Measurements from ENCODE around the gene CNBD2.
A peak's percentile ranks its signal among the peaks of the same experiment; 100 is the strongest.

The CNBD2 gene

DNA sequence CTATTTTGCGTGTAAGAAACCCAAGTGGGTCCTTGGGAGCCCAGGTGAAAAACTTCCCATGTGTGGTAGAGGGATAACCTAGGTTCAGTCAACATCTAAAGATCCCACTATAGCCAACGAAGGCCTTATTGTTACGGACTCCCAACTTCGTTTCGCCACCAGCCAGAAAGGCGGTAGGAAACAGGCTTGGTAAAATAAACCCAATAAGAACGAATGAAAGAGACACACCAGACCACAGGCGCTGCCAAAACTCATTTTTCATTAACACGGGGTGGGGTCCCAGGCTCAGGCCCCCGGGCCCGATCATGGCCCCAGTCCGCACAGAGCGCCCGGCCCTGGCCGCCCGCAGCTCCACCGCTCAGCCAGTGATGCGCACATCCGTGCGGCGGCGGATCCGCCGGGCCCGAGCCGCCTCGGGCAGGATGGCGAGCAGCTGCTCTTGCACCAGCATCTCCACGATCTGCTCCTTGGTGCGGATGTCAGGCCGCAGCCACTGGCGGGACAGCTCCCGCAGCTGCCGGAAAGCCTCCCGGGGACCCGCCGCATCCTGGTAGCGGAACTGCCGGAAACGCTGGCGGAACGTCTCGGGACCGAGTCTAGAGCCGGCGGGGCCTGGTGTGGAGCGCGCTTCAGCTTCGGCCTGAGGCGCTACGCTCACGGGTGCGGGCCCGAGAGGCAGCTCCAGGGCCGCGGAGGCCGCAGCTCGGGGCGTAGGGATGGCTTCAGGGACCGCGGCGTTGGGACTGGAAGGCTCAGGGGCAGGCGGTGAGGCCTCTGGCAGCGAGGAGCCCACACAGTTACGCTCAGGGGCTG, 14.8 kb upstream of the CNBD2 start (continued):
- TF ChIP-seq, protein P1, sequence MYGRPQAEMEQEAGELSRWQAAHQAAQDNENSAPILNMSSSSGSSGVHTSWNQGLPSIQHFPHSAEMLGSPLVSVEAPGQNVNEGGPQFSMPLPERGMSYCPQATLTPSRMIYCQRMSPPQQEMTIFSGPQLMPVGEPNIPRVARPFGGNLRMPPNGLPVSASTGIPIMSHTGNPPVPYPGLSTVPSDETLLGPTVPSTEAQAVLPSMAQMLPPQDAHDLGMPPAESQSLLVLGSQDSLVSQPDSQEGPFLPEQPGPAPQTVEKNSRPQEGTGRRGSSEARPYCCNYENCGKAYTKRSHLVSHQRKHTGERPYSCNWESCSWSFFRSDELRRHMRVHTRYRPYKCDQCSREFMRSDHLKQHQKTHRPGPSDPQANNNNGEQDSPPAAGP (tag by site-specific recombination; IDR thresholded peaks at IDR 0.05): no peak
- TF ChIP-seq ZFP37 (tag by site-specific recombination; IDR thresholded peaks at IDR 0.05): peak; percentile 47
- no peak for TF ChIP-seq ZNF544 (tag by site-specific recombination; IDR thresholded peaks at IDR 0.05)
- TF ChIP-seq, protein P2, sequence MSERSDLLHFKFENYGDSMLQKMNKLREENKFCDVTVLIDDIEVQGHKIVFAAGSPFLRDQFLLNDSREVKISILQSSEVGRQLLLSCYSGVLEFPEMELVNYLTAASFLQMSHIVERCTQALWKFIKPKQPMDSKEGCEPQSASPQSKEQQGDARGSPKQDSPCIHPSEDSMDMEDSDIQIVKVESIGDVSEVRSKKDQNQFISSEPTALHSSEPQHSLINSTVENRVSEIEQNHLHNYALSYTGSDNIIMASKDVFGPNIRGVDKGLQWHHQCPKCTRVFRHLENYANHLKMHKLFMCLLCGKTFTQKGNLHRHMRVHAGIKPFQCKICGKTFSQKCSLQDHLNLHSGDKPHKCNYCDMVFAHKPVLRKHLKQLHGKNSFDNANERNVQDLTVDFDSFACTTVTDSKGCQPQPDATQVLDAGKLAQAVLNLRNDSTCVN (tag by site-specific recombination; optimal IDR thresholded peaks at IDR 0.05): peak; percentile 97
- no peak for TF ChIP-seq YY2 (tag by site-specific recombination; IDR thresholded peaks at IDR 0.05)
- TF ChIP-seq ZNF274 (IDR thresholded peaks at IDR 0.05; ENCODE audit: low read length): no peak
- TF ChIP-seq ZNF274 (tag by site-specific recombination; IDR thresholded peaks at IDR 0.05; ENCODE audit: borderline replicate concordance): no peak
- no peak for TF ChIP-seq ZNF704 (tag by site-specific recombination; IDR thresholded peaks at IDR 0.05)
- no peak for TF ChIP-seq KLF16 (tag by site-specific recombination; IDR thresholded peaks at IDR 0.05)
- TF ChIP-seq ZNF112 (tag by site-specific recombination; IDR thresholded peaks at IDR 0.05): no peak
- TF ChIP-seq, protein P3, sequence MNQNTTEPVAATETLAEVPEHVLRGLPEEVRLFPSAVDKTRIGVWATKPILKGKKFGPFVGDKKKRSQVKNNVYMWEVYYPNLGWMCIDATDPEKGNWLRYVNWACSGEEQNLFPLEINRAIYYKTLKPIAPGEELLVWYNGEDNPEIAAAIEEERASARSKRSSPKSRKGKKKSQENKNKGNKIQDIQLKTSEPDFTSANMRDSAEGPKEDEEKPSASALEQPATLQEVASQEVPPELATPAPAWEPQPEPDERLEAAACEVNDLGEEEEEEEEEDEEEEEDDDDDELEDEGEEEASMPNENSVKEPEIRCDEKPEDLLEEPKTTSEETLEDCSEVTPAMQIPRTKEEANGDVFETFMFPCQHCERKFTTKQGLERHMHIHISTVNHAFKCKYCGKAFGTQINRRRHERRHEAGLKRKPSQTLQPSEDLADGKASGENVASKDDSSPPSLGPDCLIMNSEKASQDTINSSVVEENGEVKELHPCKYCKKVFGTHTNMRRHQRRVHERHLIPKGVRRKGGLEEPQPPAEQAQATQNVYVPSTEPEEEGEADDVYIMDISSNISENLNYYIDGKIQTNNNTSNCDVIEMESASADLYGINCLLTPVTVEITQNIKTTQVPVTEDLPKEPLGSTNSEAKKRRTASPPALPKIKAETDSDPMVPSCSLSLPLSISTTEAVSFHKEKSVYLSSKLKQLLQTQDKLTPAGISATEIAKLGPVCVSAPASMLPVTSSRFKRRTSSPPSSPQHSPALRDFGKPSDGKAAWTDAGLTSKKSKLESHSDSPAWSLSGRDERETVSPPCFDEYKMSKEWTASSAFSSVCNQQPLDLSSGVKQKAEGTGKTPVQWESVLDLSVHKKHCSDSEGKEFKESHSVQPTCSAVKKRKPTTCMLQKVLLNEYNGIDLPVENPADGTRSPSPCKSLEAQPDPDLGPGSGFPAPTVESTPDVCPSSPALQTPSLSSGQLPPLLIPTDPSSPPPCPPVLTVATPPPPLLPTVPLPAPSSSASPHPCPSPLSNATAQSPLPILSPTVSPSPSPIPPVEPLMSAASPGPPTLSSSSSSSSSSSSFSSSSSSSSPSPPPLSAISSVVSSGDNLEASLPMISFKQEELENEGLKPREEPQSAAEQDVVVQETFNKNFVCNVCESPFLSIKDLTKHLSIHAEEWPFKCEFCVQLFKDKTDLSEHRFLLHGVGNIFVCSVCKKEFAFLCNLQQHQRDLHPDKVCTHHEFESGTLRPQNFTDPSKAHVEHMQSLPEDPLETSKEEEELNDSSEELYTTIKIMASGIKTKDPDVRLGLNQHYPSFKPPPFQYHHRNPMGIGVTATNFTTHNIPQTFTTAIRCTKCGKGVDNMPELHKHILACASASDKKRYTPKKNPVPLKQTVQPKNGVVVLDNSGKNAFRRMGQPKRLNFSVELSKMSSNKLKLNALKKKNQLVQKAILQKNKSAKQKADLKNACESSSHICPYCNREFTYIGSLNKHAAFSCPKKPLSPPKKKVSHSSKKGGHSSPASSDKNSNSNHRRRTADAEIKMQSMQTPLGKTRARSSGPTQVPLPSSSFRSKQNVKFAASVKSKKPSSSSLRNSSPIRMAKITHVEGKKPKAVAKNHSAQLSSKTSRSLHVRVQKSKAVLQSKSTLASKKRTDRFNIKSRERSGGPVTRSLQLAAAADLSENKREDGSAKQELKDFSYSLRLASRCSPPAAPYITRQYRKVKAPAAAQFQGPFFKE (tag by site-specific recombination; IDR thresholded peaks at IDR 0.05; ENCODE audit: borderline replicate concordance): no peak
- TF ChIP-seq, protein P4, sequence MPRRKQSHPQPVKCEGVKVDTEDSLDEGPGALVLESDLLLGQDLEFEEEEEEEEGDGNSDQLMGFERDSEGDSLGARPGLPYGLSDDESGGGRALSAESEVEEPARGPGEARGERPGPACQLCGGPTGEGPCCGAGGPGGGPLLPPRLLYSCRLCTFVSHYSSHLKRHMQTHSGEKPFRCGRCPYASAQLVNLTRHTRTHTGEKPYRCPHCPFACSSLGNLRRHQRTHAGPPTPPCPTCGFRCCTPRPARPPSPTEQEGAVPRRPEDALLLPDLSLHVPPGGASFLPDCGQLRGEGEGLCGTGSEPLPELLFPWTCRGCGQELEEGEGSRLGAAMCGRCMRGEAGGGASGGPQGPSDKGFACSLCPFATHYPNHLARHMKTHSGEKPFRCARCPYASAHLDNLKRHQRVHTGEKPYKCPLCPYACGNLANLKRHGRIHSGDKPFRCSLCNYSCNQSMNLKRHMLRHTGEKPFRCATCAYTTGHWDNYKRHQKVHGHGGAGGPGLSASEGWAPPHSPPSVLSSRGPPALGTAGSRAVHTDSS (tag by site-specific recombination; IDR thresholded peaks at IDR 0.05): no peak
- TF ChIP-seq ZNF37A (tag by site-specific recombination; IDR thresholded peaks at IDR 0.05): no peak
- TF ChIP-seq MYNN (tag by site-specific recombination; IDR thresholded peaks at IDR 0.05; ENCODE audit: borderline replicate concordance): no peak
- TF ChIP-seq ZNF585B (tag by site-specific recombination; IDR thresholded peaks at IDR 0.05): no peak
- no peak for TF ChIP-seq ZNF433 (tag by site-specific recombination; IDR thresholded peaks at IDR 0.05; ENCODE audit: low read depth)
- TF ChIP-seq ZBTB17 (tag by site-specific recombination; IDR thresholded peaks at IDR 0.05): peak; percentile 48
- no peak for TF ChIP-seq ZNF555 (tag by site-specific recombination; conservative IDR thresholded peaks at IDR 0.05)
- TF ChIP-seq, protein P5, sequence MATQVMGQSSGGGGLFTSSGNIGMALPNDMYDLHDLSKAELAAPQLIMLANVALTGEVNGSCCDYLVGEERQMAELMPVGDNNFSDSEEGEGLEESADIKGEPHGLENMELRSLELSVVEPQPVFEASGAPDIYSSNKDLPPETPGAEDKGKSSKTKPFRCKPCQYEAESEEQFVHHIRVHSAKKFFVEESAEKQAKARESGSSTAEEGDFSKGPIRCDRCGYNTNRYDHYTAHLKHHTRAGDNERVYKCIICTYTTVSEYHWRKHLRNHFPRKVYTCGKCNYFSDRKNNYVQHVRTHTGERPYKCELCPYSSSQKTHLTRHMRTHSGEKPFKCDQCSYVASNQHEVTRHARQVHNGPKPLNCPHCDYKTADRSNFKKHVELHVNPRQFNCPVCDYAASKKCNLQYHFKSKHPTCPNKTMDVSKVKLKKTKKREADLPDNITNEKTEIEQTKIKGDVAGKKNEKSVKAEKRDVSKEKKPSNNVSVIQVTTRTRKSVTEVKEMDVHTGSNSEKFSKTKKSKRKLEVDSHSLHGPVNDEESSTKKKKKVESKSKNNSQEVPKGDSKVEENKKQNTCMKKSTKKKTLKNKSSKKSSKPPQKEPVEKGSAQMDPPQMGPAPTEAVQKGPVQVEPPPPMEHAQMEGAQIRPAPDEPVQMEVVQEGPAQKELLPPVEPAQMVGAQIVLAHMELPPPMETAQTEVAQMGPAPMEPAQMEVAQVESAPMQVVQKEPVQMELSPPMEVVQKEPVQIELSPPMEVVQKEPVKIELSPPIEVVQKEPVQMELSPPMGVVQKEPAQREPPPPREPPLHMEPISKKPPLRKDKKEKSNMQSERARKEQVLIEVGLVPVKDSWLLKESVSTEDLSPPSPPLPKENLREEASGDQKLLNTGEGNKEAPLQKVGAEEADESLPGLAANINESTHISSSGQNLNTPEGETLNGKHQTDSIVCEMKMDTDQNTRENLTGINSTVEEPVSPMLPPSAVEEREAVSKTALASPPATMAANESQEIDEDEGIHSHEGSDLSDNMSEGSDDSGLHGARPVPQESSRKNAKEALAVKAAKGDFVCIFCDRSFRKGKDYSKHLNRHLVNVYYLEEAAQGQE (tag by site-specific recombination; IDR thresholded peaks at IDR 0.05): peak; percentile 81
- TF ChIP-seq RBAK (tag by site-specific recombination; IDR thresholded peaks at IDR 0.05): no peak
- no peak for TF ChIP-seq HOXC10 (CRISPR knock-in tag; IDR thresholded peaks at IDR 0.05)
- no peak for TF ChIP-seq ZEB2 (tag by site-specific recombination; IDR thresholded peaks at IDR 0.05)
- TF ChIP-seq ZNF133 (tag by site-specific recombination; IDR thresholded peaks at IDR 0.05): no peak
- TF ChIP-seq, protein P6, sequence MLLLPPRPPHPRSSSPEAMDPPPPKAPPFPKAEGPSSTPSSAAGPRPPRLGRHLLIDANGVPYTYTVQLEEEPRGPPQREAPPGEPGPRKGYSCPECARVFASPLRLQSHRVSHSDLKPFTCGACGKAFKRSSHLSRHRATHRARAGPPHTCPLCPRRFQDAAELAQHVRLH (tag by site-specific recombination; IDR thresholded peaks at IDR 0.05): no peak
- no peak for TF ChIP-seq ZNF184 (tag by site-specific recombination; IDR thresholded peaks at IDR 0.05)
